ENCODE measurements around the gene IRGC.

IRGC gene

GRCh38 chr19:43674596-43674995 is 41.3 kb upstream of the IRGC start:
- TF ChIP-seq, protein P1, sequence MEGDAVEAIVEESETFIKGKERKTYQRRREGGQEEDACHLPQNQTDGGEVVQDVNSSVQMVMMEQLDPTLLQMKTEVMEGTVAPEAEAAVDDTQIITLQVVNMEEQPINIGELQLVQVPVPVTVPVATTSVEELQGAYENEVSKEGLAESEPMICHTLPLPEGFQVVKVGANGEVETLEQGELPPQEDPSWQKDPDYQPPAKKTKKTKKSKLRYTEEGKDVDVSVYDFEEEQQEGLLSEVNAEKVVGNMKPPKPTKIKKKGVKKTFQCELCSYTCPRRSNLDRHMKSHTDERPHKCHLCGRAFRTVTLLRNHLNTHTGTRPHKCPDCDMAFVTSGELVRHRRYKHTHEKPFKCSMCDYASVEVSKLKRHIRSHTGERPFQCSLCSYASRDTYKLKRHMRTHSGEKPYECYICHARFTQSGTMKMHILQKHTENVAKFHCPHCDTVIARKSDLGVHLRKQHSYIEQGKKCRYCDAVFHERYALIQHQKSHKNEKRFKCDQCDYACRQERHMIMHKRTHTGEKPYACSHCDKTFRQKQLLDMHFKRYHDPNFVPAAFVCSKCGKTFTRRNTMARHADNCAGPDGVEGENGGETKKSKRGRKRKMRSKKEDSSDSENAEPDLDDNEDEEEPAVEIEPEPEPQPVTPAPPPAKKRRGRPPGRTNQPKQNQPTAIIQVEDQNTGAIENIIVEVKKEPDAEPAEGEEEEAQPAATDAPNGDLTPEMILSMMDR (IDR thresholded peaks at IDR 0.05) = no peak

DNA sequence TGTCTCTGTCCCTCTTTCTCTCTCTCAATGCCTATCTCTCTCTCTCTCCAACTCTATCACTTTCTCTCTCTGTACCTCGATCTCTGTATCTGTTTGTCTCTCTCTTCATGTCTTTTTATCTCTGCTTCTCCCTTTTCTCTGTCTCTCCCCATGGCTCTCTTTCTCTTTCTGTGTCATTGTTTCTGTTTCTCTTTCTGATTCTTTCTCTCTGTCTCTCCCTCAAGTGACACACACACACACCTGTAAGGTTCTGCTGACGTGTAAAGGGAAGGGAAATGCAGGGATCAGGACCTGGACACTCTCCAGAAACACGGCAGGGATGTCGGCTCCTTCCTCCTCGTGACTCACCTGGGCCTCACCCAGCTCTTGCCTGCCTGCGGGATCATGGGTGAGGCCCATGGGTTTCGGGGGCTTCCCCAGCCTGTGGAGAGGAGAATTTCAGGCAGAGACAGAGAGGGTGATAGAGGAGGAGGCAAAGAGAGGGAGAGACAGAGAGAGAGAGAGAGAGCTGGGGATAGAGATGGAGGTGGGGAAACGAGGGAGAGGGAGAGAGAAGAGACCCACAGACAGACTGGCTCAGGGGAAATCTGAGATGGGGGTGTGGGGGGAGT is 40.5 kb upstream of the IRGC start:
- TF ChIP-seq, protein P1 (IDR thresholded peaks at IDR 0.05) = no peak

DNA sequence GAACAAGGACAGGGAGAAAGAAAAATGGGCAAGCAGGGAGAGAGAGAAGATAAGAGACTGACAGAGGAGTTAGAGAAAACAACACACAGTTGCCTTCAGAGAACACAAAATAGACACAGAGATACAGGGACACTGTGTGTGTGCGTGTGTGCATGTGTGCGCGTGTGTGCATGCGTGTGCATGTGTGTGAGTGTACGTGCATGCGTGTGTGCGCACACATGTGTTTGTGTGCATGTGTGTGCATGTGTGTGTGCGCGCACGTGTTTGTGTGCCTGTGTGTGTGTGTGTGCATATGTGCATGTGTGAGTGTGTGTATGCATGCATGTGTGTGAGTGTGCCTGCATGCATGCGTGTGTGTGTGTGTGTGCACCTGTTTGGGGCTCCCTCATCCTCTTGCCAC is 40.0 kb upstream of the IRGC start:
- TF ChIP-seq, protein P1 (IDR thresholded peaks at IDR 0.05) = no peak

DNA sequence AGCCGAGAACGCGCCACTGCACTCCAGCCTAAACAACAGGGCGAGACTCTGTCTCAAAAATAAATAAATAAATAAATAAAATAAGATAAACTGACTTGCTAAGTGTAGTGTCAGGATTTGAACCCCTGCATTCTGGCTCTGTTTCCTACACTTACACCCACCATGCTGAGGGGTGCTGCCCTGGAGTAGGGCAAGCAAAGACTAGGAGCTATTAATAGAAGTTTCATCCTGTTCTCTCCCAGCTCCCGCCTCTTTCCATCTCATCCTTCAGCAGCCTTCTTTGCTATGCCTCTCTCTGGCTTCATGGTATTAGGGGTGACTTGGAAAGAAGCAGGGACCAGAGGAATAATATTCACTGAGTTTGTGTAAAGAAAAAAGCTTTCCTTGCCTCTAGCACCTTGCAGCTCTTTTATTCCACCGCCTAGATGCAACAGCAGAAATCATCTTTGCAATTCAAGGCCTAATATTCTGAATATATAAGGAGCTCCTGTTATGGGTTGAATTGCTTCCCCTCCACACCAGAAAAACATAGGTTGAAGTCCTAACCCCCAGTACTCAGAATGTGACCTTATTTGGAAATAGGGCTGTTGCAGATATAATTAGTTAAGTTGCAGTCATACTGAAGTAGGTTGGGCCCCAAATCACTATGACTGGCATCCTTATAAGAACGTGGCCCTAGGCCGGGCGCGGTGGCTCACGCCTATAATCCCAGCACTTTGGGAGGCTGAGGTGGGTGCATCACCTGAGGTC is 37.2 kb upstream of the IRGC start:
- TF ChIP-seq, protein P1 (IDR thresholded peaks at IDR 0.05) = no peak

DNA sequence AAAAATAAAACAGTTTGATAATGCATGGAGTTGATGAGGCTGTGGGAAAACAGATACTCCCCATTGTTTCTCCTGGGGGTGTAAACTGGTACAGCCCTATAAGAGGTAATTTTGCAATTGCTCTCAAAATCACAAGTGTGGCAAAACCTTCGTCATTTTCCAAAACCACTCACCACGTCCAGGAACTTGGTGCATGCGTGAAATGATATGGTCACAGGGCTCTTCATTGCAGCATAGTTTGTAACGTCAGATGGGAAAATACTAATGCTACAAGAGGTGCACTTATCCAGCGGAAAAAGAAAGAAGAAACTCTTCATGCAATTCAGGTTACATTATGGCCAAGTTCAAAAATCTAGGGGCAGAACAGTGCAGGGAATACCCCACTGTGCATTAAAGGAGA is 34.1 kb upstream of the IRGC start:
- TF ChIP-seq, protein P1 (IDR thresholded peaks at IDR 0.05) = no peak

GRCh38 chr19:43682824-43683661 is 32.8 kb upstream of the IRGC start:
- TF ChIP-seq, protein P1 (IDR thresholded peaks at IDR 0.05) = no peak

- TF ChIP-seq, protein P1 (IDR thresholded peaks at IDR 0.05) = no peak
These were observed 32.0 kb upstream of the IRGC start for GRCh38 chr19:43683905-43684304.

Measured in LNCAP (cell line).